WTC11 (cell line): ENCODE results near the gene C4BPA.

Source experiments
- CBFB ChIP-seq: sonication (generic); formaldehyde crosslinking; IDR thresholded peaks from 2 replicates; pipeline ENCODE4 v1.8.1; 2022; ENCODE audit warnings: mild to moderate bottlenecking, low read depth, missing genetic modification reagents
- E2F5 ChIP-seq: sonication (generic); formaldehyde crosslinking; IDR thresholded peaks from 2 replicates; pipeline ENCODE4 v1.8.1; 2022; ENCODE audit warnings: mild to moderate bottlenecking, moderate library complexity, missing genetic modification reagents
- ZNF263 ChIP-seq: sonication (generic); formaldehyde crosslinking; IDR thresholded peaks from 2 replicates; pipeline ENCODE4 v1.8.1; 2022; ENCODE audit warnings: low read depth, mild to moderate bottlenecking, moderate library complexity, missing genetic modification reagents
- ZNF281 ChIP-seq: sonication (generic); formaldehyde crosslinking; IDR thresholded peaks from 2 replicates; pipeline ENCODE4 v1.8.0; 2023; ENCODE audit warnings: mild to moderate bottlenecking, missing genetic modification reagents
- TF ChIP-seq, protein P1 (sequence below): fragments of 200-600 bp; IDR thresholded peaks from 2 replicates; pipeline ENCODE4 v1.8.0; 2022; ENCODE audit warnings: antibody characterized with exemption

GRCh38 chr1:207059881-207060280 lies 44.2 kb upstream of the C4BPA start:
- TF ChIP-seq E2F5 (CRISPR knock-in tag): no peak
- TF ChIP-seq ZNF263 (CRISPR knock-in tag): no peak
- TF ChIP-seq, protein P1, sequence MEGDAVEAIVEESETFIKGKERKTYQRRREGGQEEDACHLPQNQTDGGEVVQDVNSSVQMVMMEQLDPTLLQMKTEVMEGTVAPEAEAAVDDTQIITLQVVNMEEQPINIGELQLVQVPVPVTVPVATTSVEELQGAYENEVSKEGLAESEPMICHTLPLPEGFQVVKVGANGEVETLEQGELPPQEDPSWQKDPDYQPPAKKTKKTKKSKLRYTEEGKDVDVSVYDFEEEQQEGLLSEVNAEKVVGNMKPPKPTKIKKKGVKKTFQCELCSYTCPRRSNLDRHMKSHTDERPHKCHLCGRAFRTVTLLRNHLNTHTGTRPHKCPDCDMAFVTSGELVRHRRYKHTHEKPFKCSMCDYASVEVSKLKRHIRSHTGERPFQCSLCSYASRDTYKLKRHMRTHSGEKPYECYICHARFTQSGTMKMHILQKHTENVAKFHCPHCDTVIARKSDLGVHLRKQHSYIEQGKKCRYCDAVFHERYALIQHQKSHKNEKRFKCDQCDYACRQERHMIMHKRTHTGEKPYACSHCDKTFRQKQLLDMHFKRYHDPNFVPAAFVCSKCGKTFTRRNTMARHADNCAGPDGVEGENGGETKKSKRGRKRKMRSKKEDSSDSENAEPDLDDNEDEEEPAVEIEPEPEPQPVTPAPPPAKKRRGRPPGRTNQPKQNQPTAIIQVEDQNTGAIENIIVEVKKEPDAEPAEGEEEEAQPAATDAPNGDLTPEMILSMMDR: no peak
- TF ChIP-seq ZNF281: no peak
- no peak for TF ChIP-seq CBFB
